ENCODE results near the gene ZNF579.

- TF ChIP-seq POLR2A (IDR thresholded peaks at IDR 0.05; ENCODE audit: low read length) (no peak), CTCF (IDR thresholded peaks at IDR 0.05) (no peak), ZC3H11A (IDR thresholded peaks at IDR 0.05) (no peak), JUN (IDR thresholded peaks at IDR 0.05) (no peak)
Observed at GRCh38 chr19:55584871-55585270, 4.2 kb upstream of the ZNF579 start.

Data from A549 (cell line).